SW 1271 (cell line): ENCODE data around the gene PRKCA.

Experiments used
- DNase-seq, 2 experiments: peaks; one replicate each; lab custom pipeline; 2025; lab: John Stamatoyannopoulos, UW

PRKCA gene

DNA sequence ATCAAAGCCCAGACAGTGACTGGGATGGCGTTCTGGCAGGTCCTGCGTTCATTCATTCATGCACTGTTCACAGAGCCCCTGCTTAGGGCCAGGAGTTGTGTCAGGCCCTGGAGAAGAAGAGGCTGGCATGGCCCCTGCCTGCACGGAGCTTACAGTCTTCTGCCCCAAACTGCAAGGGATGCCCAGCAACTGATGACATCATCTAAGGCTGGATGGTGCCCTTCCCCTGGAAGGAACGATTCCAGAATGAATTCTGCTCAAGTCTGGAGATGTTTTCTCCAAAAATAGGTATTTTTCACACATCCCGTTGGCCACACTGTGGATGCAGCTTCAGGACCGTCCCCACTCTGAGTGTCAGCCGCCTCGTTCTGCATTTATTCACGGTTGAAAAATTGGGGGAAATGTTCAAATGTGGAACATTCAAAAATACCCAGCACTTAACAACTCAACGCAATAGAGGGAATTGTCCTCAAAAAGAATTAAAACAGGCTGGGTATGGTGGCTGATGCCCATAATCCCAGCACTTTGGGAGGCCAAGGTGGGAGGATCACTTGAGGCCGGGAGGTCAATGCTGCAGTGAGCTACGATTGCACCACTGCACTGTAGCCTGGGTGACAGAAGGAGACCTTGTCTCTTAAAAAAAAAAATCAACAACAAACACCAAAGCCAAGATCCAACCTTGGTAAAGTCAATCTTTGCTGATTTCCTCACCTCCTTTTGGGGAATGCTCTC, 508.7 kb downstream of the PRKCA start:
- DNase-seq = no peak

DNA sequence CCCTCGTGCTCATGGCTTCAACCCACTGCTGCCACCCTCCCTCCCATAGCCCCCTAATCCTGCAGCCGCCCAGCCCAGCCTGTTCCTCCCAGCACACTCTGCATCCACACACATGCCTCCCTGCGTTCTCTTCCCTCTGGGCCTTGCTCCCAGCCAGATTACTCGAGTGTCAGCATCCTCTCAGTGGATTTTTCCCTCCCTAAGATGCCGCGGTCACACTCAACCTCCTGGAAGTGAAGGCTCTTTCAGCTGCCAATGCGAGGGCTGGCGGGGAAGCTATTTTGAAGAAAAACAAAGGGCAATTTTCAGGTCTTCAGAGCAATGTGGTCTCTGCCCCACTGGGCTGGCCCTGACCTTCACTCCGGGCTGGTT, 509.3 kb downstream of the PRKCA start:
- DNase-seq = no peak

DNA sequence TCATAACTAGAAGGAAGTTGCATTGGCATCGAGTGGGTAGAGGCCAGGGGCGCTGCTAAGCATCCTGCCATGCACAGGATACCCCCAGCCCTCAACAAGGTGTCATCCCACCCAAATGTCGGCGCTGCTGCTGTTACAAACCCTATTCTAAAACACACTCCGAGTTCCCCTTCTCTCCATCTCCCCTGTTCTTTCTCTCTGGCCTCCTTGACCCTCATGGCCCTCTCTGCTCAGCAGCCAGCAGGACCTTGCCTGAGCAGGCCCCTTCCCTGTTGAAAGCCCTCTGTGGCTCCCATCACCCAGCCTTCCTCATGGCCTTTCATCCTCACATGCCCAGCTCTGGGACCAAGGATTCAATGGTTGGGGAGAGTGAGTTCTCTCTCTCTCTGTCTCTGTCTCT, 510.2 kb downstream of the PRKCA start:
- DNase-seq = no peak

DNA sequence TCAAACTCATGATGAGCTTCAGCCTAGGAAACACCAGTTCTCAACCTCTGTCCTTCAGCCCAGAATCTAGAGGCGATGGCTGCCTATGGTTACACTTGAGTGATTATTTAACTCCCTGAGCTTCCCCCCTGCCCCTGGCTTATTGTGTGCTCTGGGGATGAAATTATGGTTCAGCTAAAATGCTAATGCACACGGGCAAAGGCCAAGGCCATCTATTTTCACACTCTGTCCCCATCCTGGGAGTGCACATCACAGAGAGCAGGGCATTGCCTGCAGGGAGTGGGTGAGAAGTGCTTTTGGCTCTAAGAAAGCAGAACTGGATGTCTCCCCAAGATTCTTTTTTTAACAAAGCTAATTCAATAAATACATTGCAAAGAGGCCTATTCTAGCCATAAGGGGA, 510.9 kb downstream of the PRKCA start:
- DNase-seq = no peak

DNA sequence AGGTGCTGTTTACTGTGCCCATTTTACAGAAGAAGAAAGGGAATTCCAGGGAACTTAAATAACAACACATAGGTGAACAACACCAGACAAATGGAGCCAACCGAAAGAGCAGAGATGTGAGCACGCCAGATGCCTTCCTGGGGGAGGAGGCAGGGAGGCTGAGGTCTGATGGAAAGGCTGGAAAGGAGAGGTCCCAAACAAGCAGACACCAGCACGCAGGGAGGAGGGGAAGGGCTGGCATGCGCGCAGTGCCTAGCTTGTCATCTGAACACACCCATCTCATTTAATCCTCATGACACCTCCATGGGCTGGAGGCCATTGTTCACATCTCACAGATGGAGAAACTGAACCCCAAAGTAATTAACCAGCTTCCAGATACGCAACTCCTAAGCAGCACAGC, 511.6 kb downstream of the PRKCA start:
- DNase-seq = no peak

DNA sequence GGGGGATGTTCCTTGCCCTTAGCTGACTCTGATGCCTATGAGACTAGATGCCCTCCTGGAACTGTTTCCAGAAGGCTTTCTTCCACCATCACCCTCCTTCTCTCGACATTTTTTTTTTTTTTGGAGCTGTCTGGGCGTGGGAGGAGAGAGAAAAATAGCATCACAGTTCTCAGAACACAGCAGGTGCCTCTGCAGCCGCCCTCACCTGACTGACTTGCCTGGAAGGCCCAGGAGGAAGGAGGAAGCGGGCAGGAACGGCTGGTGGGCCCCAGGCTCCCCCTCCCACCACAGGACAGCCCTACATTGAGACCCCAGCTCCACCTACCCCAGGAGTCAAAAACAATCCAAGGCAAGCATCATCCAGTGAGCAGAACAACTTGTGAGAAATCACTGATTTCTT, 512.2 kb downstream of the PRKCA start:
- DNase-seq = no peak

DNA sequence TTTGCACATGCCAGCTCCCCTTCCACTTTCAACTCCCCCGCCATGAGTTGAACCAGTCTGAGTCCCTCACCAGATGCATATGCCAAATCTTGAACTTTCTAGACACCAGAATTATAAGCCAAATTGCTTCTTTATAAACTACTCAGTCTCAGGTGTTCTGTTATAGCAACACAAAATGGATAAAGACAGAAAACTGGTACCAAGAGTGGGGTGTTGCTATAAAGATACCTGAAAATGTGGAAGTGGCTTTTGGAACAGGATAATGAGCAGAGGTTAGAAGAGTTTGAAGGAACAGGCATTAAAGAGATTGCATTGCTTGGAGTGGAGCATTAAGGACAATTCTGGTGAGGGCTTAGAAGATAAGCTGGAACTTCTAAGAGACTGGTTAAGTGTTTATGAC, 515.3 kb downstream of the PRKCA start:
- no peak for DNase-seq

DNA sequence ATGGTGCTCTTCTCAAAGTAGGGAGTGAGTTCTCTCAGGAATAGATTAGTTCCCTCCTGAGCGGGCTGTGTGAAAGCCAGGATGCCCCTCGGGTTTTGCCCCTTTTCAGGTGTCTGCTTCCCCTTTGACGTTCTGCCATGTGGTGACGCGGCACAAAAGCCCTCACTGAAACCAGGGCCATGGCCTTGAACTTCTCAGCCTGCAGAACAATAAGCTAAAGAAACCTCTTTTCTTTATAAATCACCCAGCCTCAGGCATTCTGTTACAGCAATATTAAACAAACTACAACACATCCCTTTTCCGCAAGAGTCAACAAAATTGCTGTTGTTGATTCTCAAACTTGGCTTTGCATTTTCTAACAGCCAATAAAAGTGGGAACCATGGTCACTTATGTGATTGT, 517.1 kb downstream of the PRKCA start:
- DNase-seq = no peak

DNA sequence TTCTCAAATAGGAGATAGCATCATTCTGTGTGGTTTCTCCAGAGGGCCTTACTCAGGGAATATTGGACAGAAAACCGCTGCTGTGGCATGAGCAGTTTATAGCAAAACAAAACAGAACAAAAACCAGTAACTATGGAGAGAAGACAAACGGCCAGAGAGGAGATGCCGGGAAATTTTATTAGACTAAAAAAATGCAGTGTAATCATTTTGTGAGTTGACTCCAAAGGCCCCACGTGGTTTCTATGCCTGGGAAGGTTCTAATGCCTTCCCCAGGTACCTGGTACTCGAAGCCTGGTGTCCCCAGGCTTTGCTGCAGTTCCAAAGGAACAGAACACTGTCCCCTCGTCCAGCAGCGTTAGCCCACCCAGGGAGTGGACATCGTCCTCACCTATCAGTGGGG, 519.6 kb downstream of the PRKCA start:
- no peak for DNase-seq

DNA sequence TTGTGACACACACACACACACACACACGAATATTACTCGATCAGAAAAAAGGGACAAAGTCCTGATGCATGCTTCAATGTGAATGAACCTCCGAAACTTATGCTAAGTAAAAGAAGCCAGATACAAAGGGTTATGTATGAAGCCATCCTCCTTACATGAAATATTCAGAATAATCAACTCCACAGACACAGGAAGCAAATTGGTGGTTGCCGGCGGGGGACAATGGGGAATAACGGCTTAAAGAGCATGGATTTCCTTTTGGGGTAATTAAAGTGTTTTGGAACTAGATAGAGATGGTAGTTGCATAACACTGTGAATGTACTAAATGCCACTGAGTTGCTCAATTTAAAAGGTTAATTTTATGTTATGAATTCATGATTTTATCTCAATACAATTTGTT, 524.4 kb downstream of the PRKCA start:
- DNase-seq = no peak

DNA sequence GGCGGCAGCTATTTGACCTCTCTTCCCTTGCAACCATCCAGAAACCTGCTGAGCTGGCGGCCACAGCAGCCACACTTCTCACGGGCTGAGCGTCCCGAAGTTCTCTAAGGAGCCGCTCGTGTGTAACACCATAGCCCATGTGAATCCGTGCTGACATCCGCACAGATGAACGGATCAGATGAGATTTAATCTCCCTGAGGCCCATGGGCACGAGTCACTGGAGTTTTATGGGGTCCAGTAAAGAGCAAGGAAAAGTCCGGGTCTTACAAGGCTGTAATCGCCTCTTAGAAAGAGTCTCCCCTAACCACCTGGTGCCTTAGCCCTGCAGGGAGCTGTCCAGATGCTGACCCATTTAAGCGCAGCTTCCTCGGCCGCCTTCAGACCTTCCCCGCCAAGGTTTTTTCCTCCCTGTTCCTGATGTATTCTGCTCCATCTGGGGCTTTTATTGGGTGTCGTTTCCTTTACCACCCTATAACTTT, 527.0 kb downstream of the PRKCA start:
- no peak for DNase-seq

DNA sequence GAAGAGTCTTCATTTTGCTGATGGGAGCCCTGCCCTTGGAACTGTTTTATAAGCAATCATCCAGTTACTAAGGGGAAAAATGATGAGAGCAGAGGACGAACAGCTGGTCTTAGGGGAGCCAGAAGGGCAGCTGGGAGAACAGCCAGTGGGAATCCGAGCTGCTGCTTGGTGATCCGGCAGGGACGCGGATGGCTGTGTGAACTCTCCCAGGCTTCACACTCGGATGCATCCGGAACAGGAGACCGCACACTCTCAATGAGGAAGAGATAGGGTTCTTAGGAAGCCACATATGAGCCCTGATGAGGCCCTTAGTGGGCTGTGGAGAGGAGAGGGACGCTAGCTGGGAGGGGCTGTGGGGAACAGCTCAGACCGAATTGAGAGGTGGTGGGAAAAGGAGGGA, 527.5 kb downstream of the PRKCA start:
- no peak for DNase-seq

DNA sequence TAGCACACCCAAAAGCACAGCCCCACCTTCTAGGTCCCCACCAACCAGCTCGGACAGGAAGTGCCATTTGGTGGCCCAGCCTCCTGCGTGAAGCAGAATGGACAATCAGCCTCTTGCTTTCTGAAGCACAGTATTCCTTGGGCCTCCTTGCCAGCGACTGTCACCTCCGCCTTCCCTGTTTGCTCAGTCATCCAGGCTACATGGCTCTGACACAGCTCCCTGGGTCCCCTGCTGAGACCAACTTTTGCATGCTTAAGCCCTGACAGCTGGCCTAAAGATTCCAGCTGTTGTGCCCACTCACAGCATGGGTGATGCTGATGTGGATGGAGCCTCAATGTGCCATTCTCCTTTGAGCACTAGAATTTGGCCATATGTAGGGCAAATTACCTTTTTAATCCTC, 528.0 kb downstream of the PRKCA start:
- DNase-seq = no peak

DNA sequence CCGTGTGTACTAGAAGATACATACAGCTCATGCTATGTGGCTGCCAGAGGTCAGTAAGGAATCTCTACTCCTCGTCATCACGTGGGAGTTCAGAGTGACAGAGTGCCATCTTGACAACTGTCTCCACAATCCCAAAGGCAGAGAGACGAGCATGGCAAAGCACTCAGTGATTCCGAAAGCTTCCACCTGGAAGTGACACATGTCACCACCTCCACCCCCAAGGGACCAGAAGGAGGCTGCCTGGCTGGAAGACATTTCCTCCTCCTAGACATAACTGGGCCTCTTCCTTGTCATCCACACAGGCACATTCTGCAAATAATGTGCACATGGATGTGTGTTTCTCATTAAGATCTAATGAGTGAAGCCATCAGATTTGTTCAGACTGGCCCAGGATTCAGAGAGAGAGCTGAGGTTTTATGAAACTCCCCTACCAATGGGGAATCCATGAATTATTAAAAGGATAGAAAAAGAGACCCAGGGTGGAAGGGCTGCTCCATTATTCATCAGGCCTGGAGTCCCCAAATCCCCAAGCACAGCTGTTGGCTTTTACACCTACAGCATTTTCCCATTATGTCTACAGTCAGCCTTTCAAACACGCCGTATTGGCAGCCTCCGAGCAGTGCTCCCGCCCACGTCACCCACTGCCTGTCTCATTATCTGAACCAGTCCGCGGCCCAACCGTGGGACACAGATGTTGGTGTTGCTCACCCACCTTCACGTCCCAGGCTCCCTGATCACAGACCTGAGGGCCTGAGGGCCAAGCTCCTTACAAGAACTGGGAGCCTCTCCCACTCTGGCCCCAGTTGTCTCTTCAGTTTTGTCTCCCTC, 529.2 kb downstream of the PRKCA start:
- no peak for DNase-seq

DNA sequence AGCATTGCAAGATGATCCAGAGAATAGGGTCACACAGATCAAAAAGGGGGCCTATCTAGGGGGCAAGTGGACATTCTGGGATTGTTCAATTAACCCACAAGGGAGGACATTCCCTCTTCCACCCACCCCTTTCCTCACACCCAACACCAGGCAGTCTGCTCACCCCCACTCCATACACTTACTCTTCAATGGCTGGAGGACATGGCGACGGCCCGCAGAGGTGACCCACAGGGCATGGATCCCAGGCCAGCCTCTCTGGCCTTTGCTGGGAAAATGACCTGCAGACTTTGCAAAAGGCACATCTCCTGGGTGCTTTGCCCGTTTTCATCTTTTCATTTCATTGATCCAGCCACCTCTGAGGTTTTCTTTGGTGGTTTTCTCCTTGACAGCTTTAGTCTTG, 530.8 kb downstream of the PRKCA start:
- DNase-seq = no peak

DNA sequence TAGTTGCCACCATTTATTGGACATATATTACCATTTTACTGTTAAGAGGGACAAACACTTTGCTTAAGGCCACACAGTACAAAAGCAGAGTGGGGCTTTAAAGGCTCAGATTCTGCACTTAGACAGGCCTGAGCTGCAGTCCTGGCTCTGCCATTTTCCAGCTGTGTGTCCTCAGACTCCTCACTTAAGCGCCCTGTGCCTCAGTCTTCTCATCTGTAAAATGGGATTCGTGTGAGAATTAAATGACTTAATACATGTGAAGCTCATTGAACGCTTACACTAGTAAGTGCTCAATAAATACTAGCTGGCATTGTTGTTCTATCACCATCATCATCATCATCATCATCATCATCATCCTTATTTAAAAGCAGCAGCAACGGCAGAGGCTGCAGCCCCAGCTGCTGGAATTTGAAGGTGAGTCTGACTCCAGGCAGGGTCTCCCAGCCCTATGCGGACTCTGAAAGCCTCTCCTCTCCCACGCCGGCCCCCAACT, 532.1 kb downstream of the PRKCA start:
- DNase-seq = no peak

DNA sequence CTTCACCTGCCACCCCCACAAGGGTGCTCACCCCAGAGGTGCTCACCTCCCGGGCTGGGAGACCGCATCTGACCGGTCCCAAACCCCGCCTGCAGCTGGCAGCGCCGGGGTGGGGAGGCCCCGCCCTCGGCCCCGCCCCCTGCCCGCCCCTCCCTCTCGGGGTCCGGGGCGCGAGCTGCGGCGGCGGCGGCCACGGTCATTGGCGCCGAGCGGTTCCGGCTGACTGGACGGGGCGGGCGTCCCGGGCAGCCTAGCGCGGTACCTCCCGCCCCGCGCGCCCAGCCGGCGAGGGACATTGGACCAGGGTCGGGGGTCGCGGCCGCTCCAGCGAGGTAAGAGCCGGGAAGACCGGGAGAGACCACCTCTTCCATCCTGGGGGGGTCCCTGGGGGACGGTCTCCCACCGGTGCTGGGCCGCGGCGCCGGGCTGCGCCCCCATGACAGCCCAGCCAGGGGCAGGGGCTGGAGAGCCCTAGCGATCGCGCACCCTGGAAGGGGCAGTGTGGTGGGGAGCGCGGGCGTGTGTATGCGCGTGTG, 532.6 kb downstream of the PRKCA start, which contains the start of gene CACNG5:
Gene CACNG5, plus strand, starts transcription at position 199 of the 536 bp plus-strand sequence. CDS start 42,216 bp downstream, outside the sequence.
- DNase-seq = no peak

DNA sequence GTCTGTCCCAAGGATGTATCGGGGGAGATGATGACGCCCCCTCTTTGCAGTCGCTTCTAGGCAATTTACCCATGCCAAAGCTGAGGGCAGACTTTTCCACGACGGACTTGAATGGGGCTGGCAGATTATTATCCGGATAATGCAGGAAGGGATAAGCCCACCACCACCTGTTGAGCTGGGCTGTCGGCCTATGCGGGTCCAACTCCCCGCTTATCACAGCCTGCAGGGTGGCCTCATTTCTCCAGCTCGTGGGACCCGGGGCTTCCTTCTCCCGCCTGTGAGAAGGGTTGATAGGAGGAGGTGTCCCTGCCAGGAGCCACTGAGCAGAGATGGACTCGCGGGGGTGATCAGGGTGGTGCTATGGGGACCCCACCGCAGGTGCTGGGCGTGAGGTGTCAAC, 533.1 kb downstream of the PRKCA start:
- DNase-seq = no peak

DNA sequence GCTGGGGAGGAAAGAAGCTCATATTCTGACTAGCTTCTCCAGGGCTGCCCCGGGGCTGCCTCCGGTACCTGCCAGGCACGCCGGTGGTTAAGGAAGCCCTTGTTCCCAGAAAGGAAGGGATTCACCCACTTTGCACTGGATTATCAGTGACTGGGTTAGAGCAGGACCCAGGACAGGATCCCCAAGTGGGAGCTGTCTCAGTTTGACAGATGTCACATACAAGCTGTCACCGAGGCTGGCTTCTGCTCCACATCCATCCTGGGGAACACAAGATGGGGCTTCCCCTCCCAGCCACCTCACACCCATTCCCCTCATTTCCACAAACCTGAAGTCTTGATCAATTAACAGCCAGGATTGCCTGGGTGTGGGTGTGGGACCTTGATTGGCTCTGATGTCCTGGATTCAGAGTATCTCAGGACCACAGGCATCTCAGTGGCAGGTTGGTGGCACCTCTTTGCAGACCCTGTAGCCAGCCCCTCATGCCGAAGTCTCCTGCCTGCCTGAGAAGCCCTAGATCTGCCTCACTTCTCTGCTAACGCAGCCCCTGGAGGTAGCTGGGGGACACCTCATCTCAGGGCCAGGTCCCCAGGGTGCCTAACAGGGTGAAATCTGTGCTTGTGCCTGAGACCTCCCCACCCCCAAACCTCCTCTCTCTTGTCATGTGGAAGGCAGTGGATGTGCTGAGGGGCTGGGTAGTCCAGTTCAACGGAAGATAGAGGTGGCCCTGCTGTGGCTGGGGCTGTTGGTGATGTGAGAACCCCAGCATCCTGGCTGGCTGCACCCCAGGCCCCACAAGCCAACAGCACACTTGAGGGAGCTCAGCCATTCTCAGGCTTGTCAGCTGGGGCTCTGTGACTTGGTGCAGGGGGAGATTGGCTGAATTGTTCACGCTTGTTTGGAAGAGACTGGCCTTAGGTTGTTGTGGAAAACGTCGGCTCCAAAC, 533.9 kb downstream of the PRKCA start:
- DNase-seq = no peak

DNA sequence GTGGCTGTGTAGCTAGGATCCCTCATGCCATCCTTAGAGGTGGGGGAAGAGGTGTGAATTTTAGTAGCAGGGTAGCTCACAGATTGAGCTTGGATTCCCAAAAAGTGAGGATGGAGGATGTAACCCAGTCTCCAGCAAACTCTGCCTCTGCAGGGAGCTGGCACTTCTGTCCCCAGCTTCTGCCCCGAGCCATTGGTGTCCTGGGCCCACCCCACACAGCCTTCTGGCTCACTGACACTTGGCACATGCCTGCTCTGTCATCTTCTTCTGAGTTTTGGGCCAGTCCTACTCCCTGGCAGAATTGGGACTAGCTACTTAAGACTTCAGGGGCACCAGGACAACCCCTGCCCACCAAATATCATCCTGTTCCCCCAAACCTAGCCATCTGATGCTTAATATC, 534.8 kb downstream of the PRKCA start:
- DNase-seq = no peak

DNA sequence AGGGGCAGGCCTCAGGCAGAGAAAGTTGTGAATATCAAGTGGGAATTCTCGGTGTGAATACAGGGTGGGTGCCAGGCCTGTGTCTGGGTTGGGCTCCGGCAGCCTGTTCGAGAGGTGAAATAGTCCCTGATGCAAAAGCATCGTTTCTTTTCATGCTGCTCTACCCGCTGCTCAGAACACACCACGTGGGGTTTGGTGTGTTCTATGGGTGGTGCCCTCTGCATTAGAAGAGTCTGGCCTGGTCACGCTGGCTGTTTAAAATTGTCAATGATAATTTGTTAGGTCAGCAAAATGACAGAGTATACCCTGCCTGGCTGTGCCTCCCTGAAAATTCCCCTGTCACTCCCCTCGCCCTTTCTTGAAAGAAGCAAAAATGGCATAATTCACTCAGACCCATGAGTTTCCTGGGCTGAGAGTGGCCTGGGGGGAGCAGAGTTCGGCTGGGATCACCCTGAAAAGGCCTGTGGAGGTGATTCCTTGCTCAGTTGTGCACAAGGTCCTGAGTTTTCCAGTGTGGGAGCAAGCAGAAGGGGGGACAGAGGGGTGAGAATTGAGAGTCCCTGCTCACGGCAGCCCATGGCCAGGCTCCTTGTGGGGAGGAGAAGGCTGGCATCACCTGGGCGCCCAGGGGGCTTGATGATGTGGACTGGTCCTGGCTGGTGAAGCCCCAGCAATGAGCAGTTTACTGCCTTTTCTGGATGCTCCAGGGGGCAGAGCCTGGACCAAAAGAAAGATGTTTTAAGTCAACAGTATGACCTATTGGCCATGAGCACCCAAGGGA, 535.7 kb downstream of the PRKCA start:
- DNase-seq = no peak
